ENCODE data around the gene MMP15.
"Not testable (repeated sequence)": the region's sequence is repeated elsewhere in the genome, so short reads cannot be mapped to it uniquely, and the experiment has no call there.

The MMP15 gene

DNA sequence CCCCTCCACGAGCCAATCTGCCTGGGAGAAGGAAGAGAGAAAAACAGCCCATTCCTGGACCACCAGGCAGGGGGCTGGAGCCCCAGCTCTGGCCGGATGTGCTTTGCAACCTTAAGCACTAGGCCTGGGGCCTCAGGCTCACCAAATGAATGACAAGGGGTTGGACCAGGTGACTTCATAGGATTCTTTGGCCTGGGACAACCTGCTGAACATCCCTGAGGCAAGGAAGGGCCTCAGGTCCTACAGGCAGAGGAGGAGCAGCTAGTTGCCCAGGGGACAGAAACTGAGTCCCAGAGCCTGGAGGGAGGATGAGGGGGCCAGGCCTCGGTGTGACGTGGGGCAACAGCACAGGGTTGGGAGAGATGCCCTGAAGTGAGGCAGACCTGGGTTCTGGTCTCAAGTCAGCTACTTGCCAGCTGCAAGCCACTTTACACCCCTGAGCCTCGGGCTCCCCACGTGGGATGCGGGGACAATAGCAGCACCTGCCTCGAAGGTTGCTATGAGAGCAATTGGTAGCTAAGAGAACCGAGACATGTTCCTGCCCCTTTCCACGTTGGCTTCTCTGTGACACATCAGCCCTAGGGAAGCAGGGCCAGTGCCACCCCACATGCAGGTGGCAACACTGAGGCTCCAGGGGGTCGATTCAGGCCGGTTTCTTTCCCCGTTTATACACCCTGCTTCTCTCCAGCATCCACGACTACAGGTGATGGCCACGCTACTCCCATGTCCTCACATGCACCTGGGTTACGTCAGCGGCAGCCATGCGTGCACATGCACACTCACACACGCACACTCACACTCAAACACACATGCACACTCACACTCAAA lies 61.0 kb downstream of the MMP15 start:
- no peak for DNase-seq (ENCODE audit: low spot score)

DNA sequence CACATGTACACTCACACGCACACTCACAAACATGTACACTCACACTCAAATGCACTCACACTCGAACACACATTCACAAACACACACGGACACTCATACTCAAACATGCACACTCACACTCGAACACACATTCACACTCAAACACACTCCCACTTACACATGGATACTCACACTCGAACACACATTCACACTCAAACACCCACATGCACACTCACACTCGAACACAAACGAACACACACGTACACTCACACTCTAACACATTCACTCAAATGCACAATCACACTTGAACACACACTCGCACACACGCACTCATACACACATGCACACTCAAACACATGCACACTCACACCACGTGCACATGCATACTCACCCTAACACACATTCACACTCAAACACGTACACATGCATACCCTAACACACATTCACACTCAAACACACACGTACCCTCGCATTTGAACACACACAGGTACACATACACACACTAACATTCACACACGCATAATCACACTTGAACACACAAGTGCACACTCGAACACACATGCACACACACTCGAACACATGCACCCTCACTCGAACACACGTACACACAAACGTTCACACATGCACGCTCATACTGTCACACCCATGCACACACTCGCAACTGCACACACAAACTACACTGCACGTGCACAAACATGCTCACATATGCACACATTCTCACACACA lies 61.8 kb downstream of the MMP15 start:
- no peak for DNase-seq (ENCODE audit: low spot score)

DNA sequence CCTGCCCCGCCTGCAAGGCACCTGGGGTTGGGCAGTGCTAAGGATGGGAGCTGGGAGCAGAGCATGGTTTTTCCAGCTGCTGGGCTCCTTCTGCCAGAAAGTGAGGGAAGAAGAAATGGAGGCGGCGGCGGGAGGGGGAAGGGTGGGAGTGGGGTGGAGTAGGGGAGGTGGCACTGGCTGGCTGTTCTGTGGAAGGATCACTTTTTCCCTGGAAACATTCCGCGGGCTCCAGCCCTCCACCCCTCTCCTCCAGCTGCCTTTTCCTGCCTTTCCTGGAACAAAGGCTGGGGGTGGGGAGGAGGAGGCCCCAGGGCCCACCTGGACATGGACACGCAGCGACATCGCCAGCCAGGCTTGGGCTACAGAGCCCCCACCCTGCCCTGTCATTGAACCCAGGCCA lies 62.5 kb downstream of the MMP15 start:
- no peak for DNase-seq (ENCODE audit: low spot score)

DNA sequence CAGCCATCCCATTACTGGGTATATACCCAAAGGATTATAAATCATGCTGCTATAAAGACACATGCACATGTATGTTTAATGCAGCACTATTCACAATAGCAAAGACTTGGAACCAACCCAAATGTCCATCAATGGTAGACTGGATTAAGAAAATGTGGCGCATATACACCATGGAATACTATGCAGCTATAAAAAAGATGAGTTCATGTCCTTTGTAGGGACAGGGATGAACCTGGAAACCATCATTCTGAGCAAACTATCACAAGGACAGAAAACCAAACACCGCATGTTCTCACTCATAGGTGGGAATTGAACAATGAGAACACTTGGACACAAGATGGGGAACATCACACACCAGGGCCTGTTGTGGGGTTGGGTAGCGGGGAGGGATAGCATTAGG lies 64.8 kb downstream of the MMP15 start:
- not testable (repeated sequence) for DNase-seq (ENCODE audit: low spot score)

DNA sequence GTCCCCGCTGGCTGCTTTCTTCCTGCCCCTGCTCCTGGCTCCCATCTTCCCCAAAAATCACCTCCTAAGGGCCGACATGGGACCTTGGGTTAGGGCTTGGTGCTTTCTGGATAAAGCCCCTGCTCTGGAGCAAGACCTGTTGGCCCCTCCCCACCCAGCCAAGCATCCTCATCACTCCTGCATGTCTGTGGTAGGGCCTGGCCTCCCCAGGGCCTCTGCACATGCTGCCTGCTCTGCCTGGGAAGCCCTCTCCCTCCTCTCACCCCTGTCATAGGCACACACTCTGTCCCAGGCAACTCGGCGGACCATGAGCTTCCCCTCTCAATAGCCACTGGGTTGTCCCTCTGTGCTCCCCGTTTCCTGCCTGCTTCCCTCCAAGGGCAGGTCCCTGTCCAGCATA lies 68.5 kb downstream of the MMP15 start:
- DNase-seq (ENCODE audit: low spot score) = no peak

DNA sequence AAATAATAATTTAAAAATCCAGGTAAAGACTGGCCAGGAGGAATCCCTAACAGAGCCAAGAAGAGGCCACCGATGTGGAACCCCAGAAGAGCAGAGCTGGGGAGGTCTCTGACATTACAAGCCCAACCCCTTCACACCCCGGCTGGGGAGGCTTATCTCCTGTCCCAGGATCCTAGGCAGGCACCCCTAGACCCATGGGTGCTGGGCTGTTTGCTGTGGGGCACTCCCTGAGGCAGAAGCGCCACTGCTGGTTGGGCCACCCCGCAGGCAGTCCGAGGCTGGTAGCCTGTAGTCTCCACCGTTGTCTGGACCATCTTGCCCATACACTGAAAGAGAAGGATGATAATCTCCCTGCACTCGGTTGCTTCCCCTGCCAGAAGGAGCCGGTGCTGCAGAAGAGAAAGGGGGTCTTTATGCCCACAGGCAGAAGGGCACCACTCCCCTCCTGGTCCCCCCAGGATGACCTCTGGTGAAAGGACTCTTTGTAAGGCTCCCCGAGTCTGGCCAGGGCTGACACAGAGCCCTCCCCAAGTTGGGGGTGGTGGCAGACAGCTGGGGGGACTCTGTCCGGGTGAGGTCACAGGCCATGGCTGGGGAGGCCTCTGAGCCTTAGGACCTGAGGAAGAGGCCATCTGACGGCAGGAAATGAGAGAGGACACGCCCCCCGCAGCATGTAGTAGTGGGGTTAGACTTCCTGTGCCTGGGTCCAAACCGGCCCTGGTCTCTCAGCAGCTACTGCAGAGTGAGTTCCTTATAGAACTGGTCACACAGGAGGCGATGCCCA lies 69.4 kb downstream of the MMP15 start:
- no peak for DNase-seq (ENCODE audit: low spot score)

DNA sequence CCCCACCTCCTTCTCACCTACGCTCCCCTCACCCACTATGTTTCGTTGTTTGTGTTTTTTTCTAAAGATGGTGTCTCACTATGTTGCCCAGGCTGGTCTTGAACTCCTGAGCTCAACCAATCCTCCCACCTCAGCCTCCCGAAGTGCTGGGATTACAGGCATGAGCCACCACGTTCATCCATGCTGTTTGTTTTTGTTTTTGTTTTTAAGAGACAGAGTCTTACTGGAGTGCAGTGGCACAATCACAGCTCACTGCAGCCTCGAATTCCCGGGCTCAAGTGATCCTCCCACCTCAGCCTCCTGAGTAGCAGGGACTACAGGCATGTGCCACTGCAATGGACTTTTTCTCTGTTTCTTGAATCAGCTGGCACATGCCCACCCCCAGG lies 70.0 kb downstream of the MMP15 start:
- not testable (repeated sequence) for DNase-seq (ENCODE audit: low spot score)

DNA sequence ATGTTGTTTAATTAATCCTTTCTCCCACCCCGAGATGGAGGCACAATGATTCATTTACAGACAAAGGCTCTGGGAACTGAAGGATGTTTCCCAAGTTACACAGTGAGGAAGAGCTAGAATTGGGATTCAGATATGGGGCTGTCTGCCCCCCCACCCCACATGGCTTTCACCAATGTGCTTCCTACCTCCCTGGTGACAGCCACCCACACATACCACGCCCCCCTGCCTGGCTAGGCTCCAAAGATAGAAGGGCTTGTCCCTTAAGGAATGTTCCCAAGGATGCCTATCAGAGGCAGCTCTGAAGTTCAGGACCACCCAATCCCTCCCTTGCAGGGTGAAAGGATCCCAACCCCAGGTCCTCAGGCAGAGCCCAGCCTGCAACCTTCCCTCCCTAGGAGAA lies 70.7 kb downstream of the MMP15 start:
- no peak for DNase-seq (ENCODE audit: low spot score)

Measured in HuH-7 (cell line).